Measurements from ENCODE around the gene TNFRSF8. TPM values are rescaled to one million over a fixed set of nuclear protein-coding genes. Genes with fewer than 3 reads are reported as not detected.

TNFRSF8 gene
- polyA plus RNA-seq, 6 donors from 2014 or later = not detected

DNA sequence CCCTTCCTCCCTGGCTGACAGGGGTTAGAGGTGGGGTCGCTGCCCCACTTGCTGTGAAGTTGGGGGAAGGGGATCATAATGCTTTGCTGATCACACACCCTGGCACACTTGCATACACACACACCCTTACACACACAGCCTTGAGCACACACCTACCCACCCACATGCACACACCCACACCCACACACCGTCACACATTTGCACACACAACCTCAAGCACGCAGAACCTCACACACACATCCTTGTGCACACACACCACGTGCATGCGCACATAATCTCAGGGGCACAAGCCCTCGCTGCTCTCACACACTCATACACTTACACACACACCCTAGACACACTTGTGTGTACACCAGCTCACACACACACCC is 16.4 kb upstream of the TNFRSF8 start:
- no peak overlapping the region for H3K27ac Mint-ChIP-seq
- no peaks in the 10 kb centered on the region for H3K36me3 Mint-ChIP-seq
- ATAC-seq (ENCODE audit: low read depth in 2 of 2) (no peak), DNase-seq (no peak)
- no peaks in the 10 kb centered on the region for H3K9me3 Mint-ChIP-seq
- peaks cover 7 to 20% (median 9%) of the 10 kb centered on the region in 3 donors for H3K4me1 Mint-ChIP-seq
- H3K27me3 Mint-ChIP-seq = no peaks in the 10 kb centered on the region
- H3K4me3 Mint-ChIP-seq = no peak overlapping the region

DNA sequence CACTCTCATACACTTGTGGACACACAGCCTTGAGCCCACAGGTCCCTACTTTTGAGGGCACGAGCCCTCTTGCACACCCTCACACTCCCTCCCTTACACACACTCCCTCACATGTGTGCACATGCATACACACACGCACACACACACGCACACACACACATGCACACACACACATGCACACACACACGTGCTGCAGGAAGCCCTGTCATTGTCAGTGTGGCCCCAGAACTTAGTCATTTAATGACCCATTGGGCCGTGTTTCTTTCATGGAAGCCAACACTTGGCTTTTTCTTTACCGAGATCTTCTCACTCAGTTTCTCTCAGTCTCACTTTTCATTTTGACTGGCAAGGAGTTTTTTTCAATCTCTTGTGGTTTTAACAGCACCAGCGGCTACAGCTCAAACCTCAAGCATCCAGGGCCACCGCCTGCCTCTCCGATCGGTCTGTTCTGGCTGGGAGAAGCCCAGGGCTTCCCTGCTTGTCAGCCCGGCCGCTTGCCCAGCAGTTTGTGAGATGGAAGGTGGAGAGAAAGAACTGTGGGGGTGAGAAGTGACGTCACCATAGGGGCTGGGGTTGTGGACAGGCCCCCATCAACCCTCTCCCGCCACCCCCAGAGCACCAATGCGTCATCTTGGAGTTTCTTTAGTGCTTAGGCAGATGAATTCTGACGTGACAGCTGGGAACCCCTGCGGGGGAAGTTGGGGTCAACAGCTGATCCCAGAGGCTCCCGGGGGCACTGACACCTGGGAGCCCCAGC is 15.8 kb upstream of the TNFRSF8 start:
- Mint-ChIP-seq H3K4me3 (no peak overlapping the region), H3K4me1 (peaks cover 6 to 19% (median 12%) of the 10 kb centered on the region in 3 donors), H3K36me3 (no peaks in the 10 kb centered on the region), H3K27ac (no peak overlapping the region), H3K27me3 (peaks cover 0 to 2% (median 0%) of the 10 kb centered on the region in 3 donors), H3K9me3 (no peaks in the 10 kb centered on the region)
- peak; percentile 18 for DNase-seq
- ATAC-seq (ENCODE audit: low read depth in 2 of 2) = peak; percentile 64 to 65

DNA sequence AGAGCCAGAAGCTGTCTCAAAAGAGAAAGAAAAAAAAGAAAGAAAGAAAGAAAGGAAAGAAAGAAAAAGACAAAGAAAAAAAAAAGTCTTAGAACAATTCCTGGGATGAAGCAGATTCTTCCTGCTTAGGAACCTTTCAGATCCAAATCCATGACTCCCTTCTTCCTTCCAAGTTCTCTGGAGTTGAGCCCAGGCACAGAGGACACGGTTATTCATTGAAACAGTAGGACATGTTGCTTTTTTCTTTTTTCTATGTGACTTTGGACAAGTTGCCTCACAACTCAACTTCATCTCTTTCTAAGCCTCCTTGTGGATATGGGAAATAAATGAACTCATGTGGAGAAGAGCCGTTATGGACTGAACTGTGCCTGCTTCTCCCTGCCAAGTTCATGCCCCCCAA is 14.7 kb upstream of the TNFRSF8 start:
- ATAC-seq (ENCODE audit: low read depth in 2 of 2) (no peak), DNase-seq (no peak)
- H3K4me3 Mint-ChIP-seq = no peak overlapping the region
- peaks cover 11 to 24% (median 18%) of the 10 kb centered on the region in 3 donors for H3K4me1 Mint-ChIP-seq
- peaks cover 0 to 9% (median 0%) of the 10 kb centered on the region in 3 donors for H3K27me3 Mint-ChIP-seq
- no peaks in the 10 kb centered on the region for H3K9me3 Mint-ChIP-seq
- no peaks in the 10 kb centered on the region for H3K36me3 Mint-ChIP-seq
- no peak overlapping the region for H3K27ac Mint-ChIP-seq

DNA sequence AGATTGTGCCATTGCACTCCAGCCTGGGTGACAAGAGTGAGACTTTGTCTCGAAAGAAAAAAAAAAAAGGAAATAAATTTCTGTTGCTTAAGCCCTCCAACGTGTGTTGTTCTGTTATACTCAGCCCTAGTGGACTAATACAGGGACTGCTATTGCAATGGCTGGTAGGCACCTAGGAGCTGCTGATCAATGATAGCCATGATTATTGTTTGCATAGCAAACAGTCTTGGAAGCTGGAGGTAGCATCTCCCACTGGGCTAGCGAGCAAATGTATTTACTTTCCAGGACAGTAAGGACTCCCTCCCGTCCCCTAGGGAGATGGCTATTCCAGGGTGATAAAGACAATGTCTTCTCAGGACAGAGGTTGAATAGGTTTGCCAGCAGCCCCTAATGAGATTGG is 13.5 kb upstream of the TNFRSF8 start:
- no peak for DNase-seq
- Mint-ChIP-seq H3K27ac (no peak overlapping the region), H3K4me3 (no peak overlapping the region), H3K36me3 (no peaks in the 10 kb centered on the region), H3K9me3 (no peaks in the 10 kb centered on the region), H3K27me3 (peaks cover 0 to 9% (median 0%) of the 10 kb centered on the region in 3 donors), H3K4me1 (peaks cover 11 to 17% (median 14%) of the 10 kb centered on the region in 3 donors)
- ATAC-seq (ENCODE audit: low read depth in 2 of 2) = no peak

DNA sequence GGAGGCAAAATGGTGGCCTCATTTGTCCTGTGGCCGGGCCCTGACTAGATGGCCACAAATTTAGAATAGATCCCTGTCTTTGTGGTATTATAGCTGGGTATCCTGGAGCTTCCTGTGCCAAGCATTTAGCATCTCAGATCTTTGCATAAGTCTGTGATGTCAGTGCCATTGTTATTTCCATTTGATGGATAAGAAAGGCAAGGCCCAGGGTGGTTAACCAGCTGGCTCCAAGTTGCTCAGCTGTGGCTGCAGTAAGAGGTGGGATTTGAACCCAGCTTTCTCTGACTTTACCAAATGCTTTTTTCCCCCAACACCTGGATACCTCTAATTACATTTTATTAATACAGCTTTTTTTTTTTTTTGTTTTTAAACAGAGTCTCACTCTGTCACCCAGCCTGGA is 11.7 kb upstream of the TNFRSF8 start:
- Mint-ChIP-seq H3K4me1 (peaks cover 9 to 13% (median 11%) of the 10 kb centered on the region in 3 donors), H3K27me3 (peaks cover 0 to 9% (median 0%) of the 10 kb centered on the region in 3 donors), H3K9me3 (no peaks in the 10 kb centered on the region), H3K27ac (no peak overlapping the region), H3K36me3 (no peaks in the 10 kb centered on the region), H3K4me3 (no peak overlapping the region)
- ATAC-seq (ENCODE audit: low read depth in 2 of 2) (no peak), DNase-seq (no peak)

DNA sequence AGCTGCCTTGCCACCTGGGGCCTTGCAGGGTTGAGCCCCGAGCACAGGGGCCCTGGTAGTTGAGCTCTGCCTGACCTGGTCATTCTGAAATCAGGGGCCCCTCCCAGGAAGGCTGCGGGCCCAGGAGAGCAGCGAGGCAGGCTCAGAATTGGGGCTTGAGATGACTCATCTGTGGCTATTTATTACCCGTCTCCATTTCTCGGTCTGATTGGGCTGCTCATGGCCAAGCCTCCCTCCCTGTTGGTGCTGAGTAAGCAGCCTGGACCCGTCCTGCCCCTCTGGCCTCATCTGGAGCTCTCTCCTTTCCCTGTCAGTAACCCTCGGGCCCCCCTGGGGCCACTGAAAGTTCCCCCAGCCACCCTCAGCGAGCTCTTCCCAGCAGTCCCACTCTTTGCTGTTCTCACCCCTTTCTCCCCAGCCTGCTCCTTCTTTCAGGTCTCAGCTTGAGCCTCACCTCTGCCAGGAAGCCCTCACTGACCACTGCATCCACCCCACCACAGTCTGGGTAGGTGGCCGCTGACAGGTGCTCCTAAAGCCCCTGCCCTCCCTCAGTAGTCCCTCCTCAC is 11.0 kb upstream of the TNFRSF8 start:
- Mint-ChIP-seq H3K27me3 (peaks cover 0 to 9% (median 0%) of the 10 kb centered on the region in 3 donors), H3K36me3 (no peaks in the 10 kb centered on the region), H3K9me3 (no peaks in the 10 kb centered on the region), H3K4me1 (peaks cover 9 to 13% (median 11%) of the 10 kb centered on the region in 3 donors), H3K27ac (peak overlapping the region in 4 of 6 donors; percentile 20 to 84 (median 66)), H3K4me3 (peak overlapping the region in 1 of 8 donors; percentile 77)
- ATAC-seq (ENCODE audit: low read depth in 2 of 2) = no peak
- no peak for DNase-seq

DNA sequence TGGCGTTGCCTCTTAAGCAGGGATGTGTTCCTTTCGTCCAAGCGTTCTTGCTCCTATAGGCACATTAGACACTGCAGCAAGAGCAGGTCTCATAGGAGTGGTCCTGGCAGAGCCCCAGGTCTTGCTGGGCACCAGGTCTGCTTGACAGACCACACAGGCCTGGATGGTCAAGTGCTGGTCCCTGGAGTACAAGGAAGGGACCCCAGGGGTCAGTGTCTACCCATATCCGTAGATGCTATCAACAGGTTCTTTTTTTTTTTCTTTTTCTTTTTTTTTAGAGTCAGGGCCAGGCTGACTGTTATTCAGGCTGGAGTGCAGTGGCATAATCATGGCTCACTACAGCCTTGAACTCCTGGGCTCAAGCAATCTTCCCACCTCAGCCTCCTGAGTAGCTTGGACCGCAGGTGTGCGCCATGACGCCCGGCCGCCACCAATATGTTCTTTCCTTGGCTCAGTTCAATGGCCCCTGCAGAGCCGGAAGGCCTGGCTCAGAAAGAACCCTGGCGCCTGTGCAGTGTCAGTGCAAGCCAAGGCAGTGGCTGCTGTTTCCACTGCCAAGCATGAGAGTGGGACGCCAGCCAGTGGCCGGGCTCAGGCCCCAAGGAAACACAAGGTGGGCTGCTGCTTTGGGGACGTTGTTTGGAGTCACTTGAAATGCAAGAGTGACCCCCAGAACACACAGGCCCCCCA is 10.0 kb upstream of the TNFRSF8 start:
- H3K27me3 Mint-ChIP-seq = peaks cover 0 to 9% (median 0%) of the 10 kb centered on the region in 3 donors
- H3K4me1 Mint-ChIP-seq = peaks cover 9 to 13% (median 11%) of the 10 kb centered on the region in 3 donors
- no peak overlapping the region for H3K4me3 Mint-ChIP-seq
- ATAC-seq (ENCODE audit: low read depth in 2 of 2) = no peak
- peak overlapping the region in 3 of 6 donors; percentile 20 to 86 (median 56) for H3K27ac Mint-ChIP-seq
- no peaks in the 10 kb centered on the region for H3K36me3 Mint-ChIP-seq
- DNase-seq = no peak
- no peaks in the 10 kb centered on the region for H3K9me3 Mint-ChIP-seq

DNA sequence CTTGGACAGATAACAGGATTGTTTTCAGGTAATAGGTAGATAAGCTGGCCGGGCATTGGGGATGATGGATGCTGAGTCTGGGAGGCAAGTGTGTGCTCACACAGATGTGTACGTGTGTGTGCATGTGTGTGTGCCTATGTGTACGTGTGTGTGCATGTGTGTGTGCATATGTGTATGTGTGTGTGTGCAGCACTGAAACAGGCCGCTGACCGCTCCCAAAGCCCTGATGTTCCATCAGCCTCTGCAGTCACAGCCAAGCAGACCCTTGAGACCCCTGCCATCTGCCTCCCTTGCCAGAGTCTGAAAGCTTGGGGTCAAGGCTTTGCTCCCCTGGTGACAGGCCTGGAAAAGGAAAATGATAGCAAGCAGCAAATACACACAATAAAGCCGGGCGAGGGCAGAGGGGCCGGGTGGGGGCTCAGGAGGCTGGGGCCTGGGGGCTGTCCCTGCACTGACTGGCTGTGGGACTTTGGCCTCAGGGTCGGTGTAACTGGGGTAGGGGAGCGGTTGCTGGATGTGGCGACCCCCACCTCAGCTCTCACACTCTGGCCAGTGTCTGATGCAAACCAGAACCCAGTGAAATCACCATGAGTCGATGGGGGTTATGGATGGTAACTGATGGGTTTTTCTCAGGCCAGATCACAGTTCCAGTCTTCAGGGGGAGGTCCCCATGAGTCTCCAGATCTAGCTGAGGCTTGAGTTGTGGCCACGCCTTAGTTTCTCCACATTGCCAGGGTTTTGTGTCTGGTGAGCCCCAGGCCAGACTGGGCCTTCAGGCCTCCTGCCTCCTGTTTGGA is 9.2 kb upstream of the TNFRSF8 start:
- H3K36me3 Mint-ChIP-seq = no peaks in the 10 kb centered on the region
- H3K9me3 Mint-ChIP-seq = no peaks in the 10 kb centered on the region
- peaks cover 0 to 9% (median 0%) of the 10 kb centered on the region in 3 donors for H3K27me3 Mint-ChIP-seq
- H3K27ac Mint-ChIP-seq = no peak overlapping the region
- peaks cover 9 to 13% (median 11%) of the 10 kb centered on the region in 3 donors for H3K4me1 Mint-ChIP-seq
- no peak for DNase-seq
- no peak overlapping the region for H3K4me3 Mint-ChIP-seq
- ATAC-seq (ENCODE audit: low read depth in 2 of 2) = no peak

DNA sequence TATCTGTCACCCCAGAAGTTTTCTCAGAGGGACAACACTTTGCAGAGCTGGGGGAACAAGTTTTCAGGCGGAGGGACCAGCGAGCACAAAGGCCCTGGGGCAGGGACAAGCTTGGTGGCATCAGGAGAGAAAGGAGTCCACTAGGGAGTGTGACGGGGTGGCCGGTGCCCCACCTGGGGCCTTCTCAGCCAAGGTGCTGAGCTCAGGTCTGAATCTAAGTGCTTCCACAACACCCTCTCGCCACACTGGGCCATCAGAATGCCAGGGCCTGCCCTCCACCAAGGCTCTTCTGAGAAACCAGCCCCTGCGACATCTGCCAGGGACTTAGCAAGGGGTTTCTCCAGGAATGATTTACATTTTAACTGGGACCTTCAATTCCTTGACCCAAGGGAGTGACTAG is 7.8 kb upstream of the TNFRSF8 start:
- H3K27ac Mint-ChIP-seq = no peak overlapping the region
- peaks cover 8 to 16% (median 8%) of the 10 kb centered on the region in 3 donors for H3K27me3 Mint-ChIP-seq
- DNase-seq = no peak

DNA sequence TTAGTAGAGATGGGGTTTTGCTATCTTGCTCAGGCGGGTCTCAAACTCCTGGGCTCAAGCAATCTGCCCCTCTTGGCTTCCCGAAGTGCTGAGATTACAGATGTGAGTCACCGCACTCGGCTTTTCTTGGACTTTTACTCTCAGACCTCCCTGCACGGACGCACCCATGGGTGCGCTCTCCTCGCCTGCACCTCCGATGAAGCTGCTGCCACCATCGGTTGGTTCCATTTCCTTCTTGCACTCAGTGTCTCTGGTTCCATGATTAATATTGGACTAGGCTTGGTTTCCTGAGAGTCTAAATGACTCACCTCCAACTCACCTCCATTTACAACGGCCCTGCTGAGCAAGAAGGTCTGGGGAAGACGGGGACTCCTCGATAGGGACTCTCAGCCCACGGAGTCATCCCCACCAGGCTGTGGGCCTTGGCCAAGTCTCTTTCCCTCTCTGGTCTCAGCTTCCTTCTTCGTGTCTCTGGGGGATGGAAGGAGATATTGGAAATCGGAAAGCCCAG is 6.7 kb upstream of the TNFRSF8 start:
- no peak overlapping the region for H3K27ac Mint-ChIP-seq
- H3K4me1 Mint-ChIP-seq = peaks cover 17 to 23% (median 18%) of the 10 kb centered on the region in 3 donors
- H3K9me3 Mint-ChIP-seq = peaks cover 0 to 4% (median 0%) of the 10 kb centered on the region in 7 donors
- no peaks in the 10 kb centered on the region for H3K36me3 Mint-ChIP-seq
- no peak for DNase-seq
- H3K27me3 Mint-ChIP-seq = peaks cover 10 to 17% (median 11%) of the 10 kb centered on the region in 3 donors
- no peak overlapping the region for H3K4me3 Mint-ChIP-seq
- no peak for ATAC-seq (ENCODE audit: low read depth in 2 of 2)

More for the DNA sequence above, 7.8 kb upstream of the TNFRSF8 start:
- ATAC-seq (ENCODE audit: low read depth in 2 of 2) = no peak
- Mint-ChIP-seq H3K9me3 (peaks cover 0 to 4% (median 0%) of the 10 kb centered on the region in 7 donors), H3K36me3 (no peaks in the 10 kb centered on the region), H3K4me1 (peaks cover 17 to 23% (median 18%) of the 10 kb centered on the region in 3 donors), H3K4me3 (no peak overlapping the region)

DNA sequence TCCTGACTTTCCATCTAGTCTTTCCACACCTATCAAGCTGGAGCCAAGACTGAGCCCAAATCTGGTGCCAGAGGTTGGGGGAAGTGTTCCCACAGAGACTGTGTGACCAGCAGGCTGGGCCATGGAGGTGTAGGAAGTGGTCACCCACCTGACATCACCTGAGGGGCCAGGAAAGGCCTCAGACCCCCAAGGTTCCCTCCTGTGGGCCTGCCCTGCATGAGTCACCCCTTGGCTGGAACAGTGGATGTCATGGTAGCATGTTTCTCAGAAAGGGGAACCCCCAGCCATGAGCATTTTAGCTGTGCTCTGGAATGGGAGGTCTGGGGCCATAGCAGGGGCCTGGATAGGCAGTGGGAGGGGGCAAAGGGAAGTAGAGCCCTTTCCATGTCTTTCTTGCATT is 5.7 kb upstream of the TNFRSF8 start:
- ATAC-seq (ENCODE audit: low read depth in 2 of 2) = peak in 1 of 2 donors; percentile 21

DNA sequence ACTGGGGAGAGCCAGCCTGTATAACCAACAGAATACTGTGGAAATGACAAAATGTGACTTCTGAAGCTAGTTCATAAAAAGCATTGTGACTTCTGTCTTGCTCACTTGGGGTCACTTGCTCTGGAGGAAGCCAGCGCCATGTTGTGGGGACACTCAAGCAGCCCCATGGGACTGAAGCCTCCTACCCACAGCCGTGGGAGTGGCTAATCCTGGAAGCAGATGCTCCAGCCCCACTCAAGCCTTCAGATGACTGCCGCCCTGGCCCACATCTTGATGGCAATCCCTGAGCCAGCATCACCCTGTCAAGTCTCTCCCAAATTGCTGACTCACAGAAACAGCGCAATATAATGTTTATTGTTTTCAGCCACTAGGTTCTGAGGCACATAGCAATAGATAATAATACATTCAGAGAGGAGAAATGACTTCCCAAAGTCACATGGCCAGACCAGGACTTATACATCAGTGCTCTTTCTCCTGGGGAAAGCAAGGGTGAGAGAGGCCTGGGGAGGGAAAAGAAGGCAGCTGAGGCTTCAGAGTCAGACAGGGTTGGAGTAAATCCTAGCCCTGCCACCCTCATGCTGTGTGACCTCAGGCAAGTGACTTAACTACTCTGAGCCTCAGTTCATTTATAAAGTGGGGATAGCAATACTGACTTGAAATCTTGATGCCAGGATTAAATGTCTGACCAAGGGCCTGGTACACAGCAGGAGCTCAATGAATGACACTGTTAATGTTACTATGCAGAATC is 5.0 kb upstream of the TNFRSF8 start:
- peaks cover 12 to 14% (median 13%) of the 10 kb centered on the region in 3 donors for H3K4me1 Mint-ChIP-seq
- no peak overlapping the region for H3K27ac Mint-ChIP-seq
- H3K9me3 Mint-ChIP-seq = peaks cover 0 to 4% (median 0%) of the 10 kb centered on the region in 7 donors
- no peak for ATAC-seq (ENCODE audit: low read depth in 2 of 2)
- peaks cover 0 to 5% of the 10 kb centered on the region in 2 donors for H3K36me3 Mint-ChIP-seq
- no peak overlapping the region for H3K4me3 Mint-ChIP-seq
- peaks cover 21 to 26% (median 23%) of the 10 kb centered on the region in 3 donors for H3K27me3 Mint-ChIP-seq
- no peak for DNase-seq

More for the DNA sequence above, 5.7 kb upstream of the TNFRSF8 start:
- H3K4me3 Mint-ChIP-seq = no peak overlapping the region
- no peak for DNase-seq
- peaks cover 13 to 15% (median 13%) of the 10 kb centered on the region in 3 donors for H3K4me1 Mint-ChIP-seq
- peaks cover 0 to 4% (median 0%) of the 10 kb centered on the region in 7 donors for H3K9me3 Mint-ChIP-seq
- H3K27ac Mint-ChIP-seq = peak overlapping the region in 1 of 6 donors; percentile 66
- no peaks in the 10 kb centered on the region for H3K36me3 Mint-ChIP-seq
- H3K27me3 Mint-ChIP-seq = peaks cover 18 to 24% (median 19%) of the 10 kb centered on the region in 3 donors
